Midbrain (tissue), 1 donor: Measurements from ENCODE around the gene NFIX.
A peak's percentile ranks its signal among the peaks of the same experiment; 100 is the strongest.

Experiments
- DNase-seq: peaks from one replicate; lab custom pipeline; 2025; lab: John Stamatoyannopoulos, UW

The NFIX gene

DNA sequence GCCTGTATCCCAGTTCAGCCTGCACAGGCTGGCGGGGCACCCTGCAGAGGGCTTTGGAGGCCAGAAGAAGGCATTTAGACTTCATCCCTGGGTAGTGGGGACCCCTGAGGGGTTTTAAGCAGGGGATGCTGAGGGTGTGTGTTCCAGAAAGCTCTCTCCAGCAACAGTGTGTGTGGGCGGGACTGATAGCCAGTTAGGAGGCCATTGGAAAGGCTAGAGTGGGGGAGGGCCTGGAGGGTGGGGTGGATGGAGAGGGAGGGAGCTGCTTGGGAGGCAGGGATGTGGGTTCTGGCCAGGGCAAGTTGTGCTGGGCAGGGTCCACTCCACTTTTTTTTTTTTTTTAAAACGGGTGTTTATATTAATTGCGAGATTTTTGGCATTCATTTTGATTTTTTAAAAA lies 79.1 kb downstream of the NFIX start:
- no peak for DNase-seq

DNA sequence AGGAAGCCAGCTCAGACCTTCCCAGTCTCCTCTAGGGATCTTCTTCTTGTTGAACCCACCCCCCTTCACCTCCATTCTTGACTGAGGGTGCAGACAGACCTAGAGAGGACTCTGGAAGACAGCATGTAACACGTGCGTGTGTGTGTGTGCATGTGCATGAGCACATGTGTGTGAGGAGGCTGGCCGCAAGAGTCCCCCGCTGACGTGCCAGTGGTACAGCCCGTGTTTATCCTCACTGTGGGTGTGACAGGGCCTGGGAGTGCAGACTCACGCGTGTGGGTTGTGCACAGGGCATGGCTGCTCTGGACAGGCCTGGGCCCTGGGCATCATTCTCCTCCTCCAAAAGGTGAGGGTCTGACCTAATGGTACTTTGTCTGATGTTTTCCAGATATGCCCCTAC lies 81.0 kb downstream of the NFIX start:
- DNase-seq, result no peak

DNA sequence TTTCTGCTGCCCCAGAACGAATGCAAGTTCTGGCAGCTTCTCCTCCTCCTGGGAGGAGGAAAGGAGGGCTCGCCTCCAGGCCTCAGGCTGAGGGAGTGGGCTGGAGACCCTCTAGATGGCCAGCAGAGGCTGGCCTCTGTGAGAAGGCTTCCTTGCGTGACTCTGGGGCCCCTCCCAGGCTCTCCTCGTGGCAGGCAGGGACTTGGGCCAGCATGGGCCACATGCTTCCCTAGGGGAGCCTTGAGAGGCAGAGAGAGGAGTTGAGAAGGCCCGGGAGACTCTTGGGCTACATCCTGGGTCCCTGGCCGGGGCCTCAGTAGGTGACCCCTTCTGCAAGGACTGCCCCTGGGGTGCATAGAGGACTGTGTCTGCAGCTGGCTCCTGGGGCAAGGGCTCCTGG lies 81.5 kb downstream of the NFIX start:
- DNase-seq, result no peak

DNA sequence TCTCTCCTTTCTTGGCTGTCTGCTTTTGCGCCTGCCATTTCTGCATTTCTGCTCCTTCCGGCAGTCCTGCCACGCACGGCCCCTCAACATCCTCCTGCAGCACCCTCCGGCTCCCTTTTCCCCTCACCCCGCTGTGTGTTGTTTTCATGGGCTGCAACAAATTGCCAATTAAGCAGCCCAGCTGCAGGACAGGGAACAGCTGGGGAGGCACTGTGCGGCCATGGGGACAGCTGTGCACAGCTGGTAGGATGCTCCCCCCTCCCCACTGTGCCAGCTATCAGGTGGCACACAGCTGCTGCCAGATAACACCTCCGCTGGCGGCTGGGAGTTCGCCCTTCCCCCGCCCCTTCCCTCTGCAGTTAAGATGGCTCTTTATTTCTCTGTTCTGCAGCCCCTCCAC lies 82.0 kb downstream of the NFIX start:
- no peak for DNase-seq

- no peak for DNase-seq
Observed at GRCh38 chr19:13078381-13078780, 83.1 kb downstream of the NFIX start.

- no peak for DNase-seq
Observed at GRCh38 chr19:13078897-13079541, 83.7 kb downstream of the NFIX start.

DNA sequence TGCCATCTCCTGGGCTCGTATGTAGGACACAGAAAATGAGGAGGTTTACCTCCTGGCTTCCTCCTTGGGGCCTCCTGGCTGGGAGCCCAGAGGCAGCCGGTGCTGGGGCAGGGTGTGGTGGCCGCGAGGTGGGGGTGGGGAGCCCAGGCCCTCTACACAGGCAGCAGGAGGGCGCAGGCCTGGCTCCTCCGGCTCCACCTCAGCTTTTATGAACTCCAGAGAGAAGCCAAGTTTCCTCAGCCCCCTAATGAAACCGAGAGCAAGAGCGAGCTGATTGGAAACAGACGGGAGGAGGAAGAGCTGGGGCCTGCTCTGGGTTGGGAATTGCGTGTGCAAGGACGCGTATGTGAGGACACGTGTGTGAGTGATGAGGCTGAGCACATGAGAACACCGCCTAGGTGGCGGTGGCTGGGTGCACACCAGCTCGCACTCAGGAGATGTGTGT lies 84.3 kb downstream of the NFIX start:
- DNase-seq, result no peak

DNA sequence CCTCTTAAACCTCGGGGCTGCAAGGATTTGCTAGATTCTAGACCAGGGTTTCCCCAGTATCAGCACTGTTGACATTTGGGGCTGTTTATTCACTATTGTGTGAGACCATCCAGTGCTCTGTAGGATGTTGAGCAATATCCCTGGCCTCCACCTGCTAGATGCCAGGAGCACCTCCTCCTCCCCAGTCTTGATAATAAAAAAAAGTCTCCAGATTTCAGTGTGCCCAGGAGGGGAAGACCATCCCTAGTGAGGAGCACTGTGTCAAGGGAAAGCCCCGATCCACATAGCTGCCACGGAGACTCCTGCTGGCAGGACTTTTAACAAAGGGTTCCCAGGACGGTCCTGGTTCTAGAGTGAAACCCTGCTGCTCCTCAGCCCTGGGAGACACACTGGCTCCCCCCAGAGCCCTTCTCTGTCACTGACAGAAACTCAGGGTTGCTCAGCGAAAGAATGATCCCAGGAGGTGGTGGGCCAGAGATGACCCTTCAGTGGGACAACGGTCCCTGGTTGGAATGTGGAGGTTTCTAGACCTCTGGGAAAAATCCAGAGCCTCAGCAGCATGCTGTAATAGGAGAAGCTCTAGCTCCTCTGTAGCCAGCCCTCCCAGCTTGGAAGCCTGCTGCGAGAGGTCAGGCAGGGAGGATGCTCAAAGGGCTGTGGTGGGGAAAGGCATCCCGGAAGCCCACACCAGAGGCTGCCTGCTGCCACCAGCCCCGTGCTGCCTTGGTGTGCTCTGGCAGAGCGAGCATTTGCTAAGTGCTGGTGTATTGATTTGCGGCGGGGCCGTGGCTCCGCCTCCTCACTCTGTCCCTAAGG lies 87.1 kb downstream of the NFIX start:
- no peak for DNase-seq

- no peak for DNase-seq
Observed at GRCh38 chr19:13083008-13083404, 87.7 kb downstream of the NFIX start.

DNA sequence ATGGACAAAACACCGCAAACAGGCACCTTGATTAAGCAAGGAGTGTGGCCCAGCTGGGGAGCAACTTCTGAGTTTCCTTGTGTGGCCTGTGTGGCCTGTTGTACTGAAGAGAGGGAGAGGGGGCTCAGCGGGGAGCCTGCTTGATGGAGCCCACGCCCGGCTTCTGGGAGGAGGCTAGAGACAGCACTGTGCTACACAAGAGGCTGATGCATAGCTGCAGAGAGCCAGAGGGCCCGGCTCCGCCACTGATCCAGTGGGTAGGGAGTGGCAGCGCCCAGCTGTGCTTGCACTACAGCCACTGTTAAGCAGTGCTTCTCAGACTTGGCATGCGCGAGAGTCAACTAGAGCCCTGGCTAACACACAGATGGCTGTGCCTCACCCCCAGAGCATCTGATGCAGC lies 88.4 kb downstream of the NFIX start:
- no peak for DNase-seq

DNA sequence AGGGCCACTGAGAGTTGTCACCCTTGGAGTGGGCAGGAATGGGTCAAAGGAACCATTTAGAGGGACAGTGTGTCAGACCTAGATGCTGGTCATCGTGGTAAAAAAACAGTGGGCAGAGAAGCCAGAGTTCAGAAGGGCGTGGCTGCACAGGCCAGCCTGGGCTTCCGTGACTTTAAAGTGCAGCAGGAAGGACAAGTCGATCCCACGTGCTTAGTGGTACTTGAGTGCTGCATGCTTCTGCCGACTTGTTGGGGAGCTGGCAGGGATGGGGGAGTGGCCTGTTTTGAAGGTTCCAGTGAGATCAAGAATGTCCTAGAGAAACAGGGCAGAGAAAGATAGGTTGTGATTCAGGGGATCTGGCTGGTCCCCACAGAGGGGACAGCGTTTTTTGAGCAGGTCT lies 90.4 kb downstream of the NFIX start:
- DNase-seq, result no peak

- no peak for DNase-seq
Observed at GRCh38 chr19:13086341-13086740, 91.1 kb downstream of the NFIX start.

DNA sequence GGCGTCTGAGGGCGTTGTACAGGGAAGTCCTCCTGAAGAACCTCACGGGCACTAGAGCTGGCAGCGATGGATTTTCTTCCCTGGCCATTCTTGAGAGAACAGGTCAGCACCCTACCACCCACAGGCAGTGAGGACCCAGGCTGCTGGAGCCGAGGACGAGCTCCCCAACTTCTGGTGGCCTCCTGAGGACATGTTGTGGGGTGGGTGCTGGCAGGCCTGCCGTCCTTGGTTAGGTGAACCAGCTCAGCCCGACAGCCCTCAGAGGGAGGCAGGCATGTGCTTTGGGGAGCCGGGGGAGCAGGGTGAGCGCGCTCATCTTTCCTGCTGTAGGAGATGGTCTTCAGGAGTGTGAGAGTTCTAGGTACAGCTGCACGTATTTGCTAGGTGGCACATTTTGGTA lies 92.0 kb downstream of the NFIX start:
- DNase-seq, result no peak

- DNase-seq, result no peak
Observed at GRCh38 chr19:13087795-13088537, 92.7 kb downstream of the NFIX start.

- no peak for DNase-seq
Observed at GRCh38 chr19:13089139-13089856, 94.0 kb downstream of the NFIX start.

DNA sequence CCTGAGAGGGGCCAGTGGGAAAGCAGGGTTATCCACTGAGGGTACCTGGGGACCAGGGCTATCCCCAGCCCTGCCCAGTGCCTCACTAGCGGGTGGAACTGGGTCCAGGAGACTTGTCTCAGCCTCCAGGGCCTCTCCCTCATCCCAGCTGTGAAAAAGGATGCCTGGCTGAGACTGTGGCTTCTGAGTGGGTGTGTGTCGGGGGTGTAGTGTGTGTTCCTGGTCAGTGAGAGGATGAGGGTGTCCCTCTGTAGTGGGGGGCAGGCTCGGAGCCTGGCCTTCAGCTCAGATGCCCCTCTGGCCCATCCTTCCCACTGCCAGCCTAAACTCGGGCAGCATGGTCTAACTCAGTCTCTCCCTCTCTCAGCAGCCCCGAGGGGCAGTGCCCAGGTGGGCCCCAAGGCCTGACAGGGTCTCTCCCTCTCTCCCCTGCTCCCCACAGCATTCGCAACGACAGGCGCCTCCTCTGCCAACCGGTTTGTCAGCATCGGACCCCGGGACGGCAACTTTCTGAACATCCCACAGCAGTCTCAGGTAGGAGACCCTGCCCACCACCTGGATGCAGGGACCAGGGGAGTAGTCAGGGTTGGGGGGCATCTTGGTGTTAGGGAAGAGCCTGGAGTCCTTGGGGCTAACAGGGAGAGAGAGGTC lies 94.7 kb downstream of the NFIX start:
- DNase-seq, result no peak

DNA sequence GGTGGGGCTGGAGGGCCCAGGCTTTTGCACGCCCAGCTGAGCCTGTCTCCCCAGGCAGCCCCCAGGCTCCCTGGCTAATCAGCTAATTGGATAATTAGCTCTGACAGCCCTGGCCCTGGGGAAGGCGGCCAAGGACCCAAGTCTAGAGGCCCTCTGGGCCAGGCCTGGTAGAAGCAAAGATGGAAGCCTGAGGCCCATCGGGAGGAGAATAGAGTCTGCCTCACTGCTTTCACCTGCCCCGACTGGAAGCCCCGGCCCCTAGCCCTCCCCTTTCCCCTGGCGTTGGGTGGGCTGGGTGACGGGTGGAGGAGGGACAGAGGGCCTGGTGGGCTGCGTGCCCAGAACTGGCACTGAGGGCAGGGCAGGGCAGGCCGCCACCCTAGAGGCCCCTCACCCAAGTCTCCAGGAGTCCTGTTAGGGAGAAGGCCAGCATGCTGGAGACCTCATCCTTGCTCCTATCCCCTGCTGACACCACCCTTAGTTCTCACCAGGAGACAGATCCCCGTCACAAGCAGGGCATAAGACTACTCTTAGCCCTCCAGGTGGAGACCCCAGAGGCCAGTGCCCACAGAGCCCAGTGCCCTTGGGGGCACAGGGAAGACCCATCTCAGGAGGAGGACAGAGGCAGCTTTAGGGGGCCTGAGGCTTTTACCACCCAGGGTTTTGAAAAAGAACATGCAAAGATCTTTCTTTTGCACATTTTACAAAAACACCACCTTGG lies 95.4 kb downstream of the NFIX start:
- no peak for DNase-seq

DNA sequence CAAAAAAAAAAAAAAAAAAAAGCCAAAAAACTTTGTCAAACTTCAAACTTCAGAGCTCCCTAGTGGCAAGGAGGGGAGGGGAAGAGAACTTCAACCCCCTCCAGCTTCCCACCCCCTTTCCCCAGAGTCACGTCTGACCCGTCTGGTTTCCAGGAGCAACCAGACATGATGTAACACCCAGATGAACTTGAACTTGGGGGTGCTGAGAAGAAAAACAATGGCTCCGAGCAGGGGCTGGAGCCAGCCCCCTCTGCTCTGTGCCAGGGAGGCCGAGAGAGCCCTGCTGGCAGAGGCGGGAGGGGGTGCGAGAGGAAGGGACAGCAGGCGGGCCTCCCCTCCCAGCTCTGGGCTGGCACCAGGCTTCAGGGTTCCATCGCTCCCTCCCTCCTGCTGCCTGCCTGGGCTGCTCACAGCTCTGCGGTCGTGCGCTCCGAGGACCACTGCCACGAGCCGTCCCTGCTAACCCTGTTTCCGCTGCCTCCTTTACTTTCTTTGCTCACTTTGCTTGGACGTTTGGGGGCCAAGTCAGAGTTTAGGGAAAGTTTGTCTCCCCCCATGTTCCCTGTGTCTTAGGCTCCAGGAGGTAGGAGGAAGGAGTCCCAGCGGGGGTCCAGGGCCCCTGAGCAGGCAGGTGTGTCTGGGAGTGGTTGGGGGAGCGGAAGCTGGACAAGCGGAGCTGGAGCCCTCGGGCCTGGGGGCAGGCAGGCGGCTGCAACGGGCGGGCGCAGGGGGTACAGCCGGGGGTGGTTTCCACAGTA lies 96.3 kb downstream of the NFIX start:
- peak; percentile 87 for DNase-seq

DNA sequence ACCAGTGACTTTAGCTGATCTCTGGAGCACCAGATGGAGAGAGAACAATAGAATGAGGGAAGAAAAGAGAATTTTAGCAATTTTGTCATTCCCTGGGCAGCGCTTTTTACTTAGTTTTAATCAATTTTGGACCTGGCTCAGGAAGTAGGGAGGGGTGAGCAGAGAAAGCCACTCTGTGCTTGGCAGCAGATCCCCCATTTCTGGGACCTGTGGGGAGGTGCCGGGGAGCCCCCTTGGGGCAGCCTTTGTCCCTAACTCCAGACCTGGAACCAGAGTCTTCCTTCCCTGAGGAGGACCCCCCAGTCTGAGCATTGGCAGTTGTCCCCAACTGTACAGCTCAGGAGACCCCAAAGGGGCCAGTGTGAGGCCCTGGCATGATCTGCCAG lies 96.9 kb downstream of the NFIX start:
- no peak for DNase-seq

DNA sequence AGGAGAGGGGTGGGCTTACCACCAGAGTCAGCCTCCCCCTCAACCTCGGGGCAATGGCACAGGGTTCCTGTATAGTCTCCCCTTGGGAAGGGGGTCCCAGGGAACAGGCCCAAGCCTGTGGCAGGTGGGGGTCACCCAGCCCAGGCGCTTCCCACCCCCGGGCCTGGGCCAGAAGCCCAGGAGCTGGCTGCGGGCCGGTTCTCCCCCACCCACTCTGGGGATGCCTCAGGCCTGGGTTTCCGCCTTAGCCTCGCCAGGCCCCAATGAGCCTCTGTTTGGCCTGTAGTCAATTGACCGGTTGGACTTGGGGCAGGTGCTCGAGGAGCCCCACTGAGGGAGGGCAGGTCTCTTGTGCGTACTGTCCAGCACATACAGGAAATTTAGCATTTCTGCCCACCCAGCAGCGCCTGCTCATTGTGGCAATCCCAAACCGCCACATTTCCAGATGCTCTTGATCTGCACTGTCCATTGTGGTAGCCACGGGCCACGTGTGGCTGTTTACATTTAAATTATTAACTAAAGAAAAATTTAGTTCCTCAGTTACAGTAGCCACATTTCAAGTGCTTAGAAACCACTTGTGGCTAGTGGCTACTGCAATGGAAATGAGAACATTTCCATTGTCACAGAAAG lies 97.4 kb downstream of the NFIX start:
- DNase-seq, result no peak
